Measurements from ENCODE around the gene ONECUT3.

GRCh38 chr19:1829958-1830357, 76.7 kb downstream of the ONECUT3 start:
- TF ChIP-seq CTCF (conservative IDR thresholded peaks at IDR 0.05) (no peak), ZFX (IDR thresholded peaks at IDR 0.05) (no peak)
